GM12878 (cell line): ENCODE results near the gene C1GALT1C1.

ENCODE experiments used
- CEBPB ChIP-seq, 2 experiments: fragments of 150-350 bp in 1 of 2; IDR thresholded peaks; 2 replicates each; pipeline ENCODE4 v1.6.1; 2012 to 2014; ENCODE audit warnings: low read depth in 2 of 2, low read length in 2 of 2, borderline replicate concordance in 1 of 2, inconsistent platforms in 1 of 2
- CTCF ChIP-seq, 3 experiments: IDR thresholded peaks in 2 of 3; conservative IDR thresholded peaks in 1 of 3; 2 replicates each; pipeline ENCODE4 v1.5.1; 2011; ENCODE audit warnings: low read depth in 3 of 3, low read length in 3 of 3, mild to moderate bottlenecking in 3 of 3, control low read depth in 2 of 3, moderate library complexity in 2 of 3, inconsistent platforms in 1 of 3, mixed read lengths in 1 of 3; ENCODE audit not compliant: control insufficient read depth in 2 of 3, insufficient read depth in 1 of 3; ENCODE audit errors: extremely low read depth in 1 of 3
- IKZF1 ChIP-seq: fragments of 450-650 bp; conservative IDR thresholded peaks from 2 replicates; pipeline ENCODE4 v1.6.1; 2017; ENCODE audit warnings: antibody characterized with exemption, mild to moderate bottlenecking
- MXI1 ChIP-seq: fragments of 150-350 bp; IDR thresholded peaks from 2 replicates; pipeline ENCODE4 v1.6.1; 2011; ENCODE audit warnings: low read depth, mild to moderate bottlenecking, inconsistent platforms, low read length, improper control_type of control experiment
- RCOR1 ChIP-seq: conservative IDR thresholded peaks from 2 replicates; pipeline ENCODE4 v1.6.1; 2012; ENCODE audit warnings: low read depth, low read length, improper control_type of control experiment
- SP1 ChIP-seq: IDR thresholded peaks from one replicate; pipeline ENCODE4 v1.6.1; 2011; ENCODE audit warnings: low read depth, low read length
- SPI1 ChIP-seq: IDR thresholded peaks from 2 replicates; pipeline ENCODE4 v1.6.1; 2011; ENCODE audit warnings: low read depth, mild to moderate bottlenecking, low read length, moderate library complexity, borderline replicate concordance; ENCODE audit not compliant: insufficient read depth
- ZNF207 ChIP-seq: fragments of 450-650 bp; IDR thresholded peaks from 2 replicates; pipeline ENCODE4 v1.6.1; 2014; ENCODE audit warnings: antibody characterized with exemption, mild to moderate bottlenecking, borderline replicate concordance
- TF ChIP-seq, protein P1 (sequence below): IDR thresholded peaks from 2 replicates; pipeline ENCODE4 v1.6.1; 2011; ENCODE audit warnings: borderline replicate concordance, low read depth, mild to moderate bottlenecking, moderate library complexity, low read length; ENCODE audit not compliant: insufficient read depth, poor library complexity, severe bottlenecking

DNA sequence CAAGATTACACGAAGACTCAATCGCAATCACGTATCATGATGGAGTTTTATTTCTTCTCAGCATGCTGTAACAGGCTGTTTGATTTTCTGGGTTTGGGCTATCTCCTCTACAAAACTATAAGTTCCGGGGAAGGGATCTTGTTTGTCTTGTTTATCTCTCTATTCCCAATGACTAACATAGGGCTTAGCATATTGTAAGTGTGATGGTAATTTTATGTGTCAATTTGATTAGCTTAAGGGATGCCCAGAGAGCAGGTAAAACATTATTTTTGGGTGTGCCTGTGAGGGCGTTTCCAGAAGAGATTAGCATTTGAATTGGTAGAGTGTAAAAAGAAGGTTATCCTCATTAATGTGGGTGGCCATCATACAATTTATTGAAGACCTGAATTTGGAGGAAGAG is 32.8 kb upstream of the C1GALT1C1 start:
- TF ChIP-seq CTCF (IDR thresholded peaks at IDR 0.05 in 2 of 3, conservative IDR thresholded peaks at IDR 0.05 in 1 of 3; ENCODE audit: control insufficient read depth in 2 of 3, extremely low read depth in 1 of 3, insufficient read depth in 1 of 3, low read depth in 3 of 3, low read length in 3 of 3), result no peak
- TF ChIP-seq, protein P1, sequence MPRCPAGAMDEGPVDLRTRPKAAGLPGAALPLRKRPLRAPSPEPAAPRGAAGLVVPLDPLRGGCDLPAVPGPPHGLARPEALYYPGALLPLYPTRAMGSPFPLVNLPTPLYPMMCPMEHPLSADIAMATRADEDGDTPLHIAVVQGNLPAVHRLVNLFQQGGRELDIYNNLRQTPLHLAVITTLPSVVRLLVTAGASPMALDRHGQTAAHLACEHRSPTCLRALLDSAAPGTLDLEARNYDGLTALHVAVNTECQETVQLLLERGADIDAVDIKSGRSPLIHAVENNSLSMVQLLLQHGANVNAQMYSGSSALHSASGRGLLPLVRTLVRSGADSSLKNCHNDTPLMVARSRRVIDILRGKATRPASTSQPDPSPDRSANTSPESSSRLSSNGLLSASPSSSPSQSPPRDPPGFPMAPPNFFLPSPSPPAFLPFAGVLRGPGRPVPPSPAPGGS, result no peak
- TF ChIP-seq CEBPB (IDR thresholded peaks at IDR 0.05; ENCODE audit: borderline replicate concordance in 1 of 2, low read depth in 2 of 2, low read length in 2 of 2), result no peak
- no peak for TF ChIP-seq SPI1
- no peak for TF ChIP-seq IKZF1
- TF ChIP-seq ZNF207, result no peak
- TF ChIP-seq SP1, result no peak
- no peak for TF ChIP-seq RCOR1
- TF ChIP-seq MXI1, result no peak
